ENCODE results near the gene RPUSD4. TPM values are rescaled to one million over a fixed set of nuclear protein-coding genes. Genes with fewer than 3 reads are reported as not detected.

RPUSD4 gene, protein sequence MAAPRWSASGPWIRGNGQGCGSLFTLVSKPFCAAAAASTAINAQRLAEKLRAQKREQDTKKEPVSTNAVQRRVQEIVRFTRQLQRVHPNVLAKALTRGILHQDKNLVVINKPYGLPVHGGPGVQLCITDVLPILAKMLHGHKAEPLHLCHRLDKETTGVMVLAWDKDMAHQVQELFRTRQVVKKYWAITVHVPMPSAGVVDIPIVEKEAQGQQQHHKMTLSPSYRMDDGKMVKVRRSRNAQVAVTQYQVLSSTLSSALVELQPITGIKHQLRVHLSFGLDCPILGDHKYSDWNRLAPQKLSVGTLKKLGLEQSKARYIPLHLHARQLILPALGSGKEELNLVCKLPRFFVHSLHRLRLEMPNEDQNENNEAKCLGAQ
- total RNA-seq, result 14.6 and 15.0 TPM in 2 replicates

DNA sequence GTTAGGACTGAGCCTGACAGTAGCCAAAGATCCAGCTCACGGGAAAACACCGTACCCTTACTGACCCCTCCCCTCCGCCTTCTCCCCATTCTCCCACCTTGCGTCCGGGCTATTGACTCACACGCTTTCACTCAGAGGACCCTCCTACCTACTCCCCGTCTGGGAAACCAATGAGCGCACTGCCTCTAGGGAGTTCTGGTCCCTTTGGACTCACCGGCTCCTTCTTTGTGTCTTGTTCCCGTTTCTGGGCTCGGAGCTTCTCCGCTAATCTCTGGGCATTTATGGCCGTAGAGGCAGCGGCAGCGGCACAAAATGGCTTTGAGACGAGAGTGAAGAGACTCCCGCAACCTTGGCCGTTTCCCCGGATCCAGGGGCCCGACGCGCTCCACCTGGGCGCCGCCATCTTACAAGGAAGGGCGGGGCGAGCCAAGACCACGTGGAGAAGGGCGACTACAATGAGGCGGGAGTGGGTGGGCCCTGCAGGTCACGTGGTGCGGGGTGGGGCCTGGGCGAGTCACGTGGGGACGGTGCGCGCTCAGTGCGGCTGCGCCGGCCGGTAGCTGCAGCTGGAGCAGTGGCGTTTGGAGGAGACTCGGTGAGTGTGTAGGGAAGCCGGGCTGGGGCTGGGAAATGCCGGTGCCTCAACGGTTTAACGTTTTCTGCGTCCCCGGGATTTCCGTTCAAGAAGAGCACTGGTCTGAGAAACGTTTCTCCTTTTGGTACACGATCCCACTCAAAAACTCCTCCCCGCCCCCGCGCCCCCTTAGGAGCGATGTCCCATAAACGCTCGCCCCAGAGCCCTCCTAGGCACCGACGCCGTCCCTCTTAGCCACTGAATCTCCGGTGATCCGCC, at the start of gene RPUSD4, which contains the start of gene FAM118B:
RPUSD4 (minus strand) TSS at position 415 of the 853 bp plus-strand sequence; CDS start at position 403, 12 bp downstream.
FAM118B (plus strand) TSS at position 547 of the 853 bp plus-strand sequence. CDS start 23,220 bp downstream, outside the sequence.

Other genes with a start within 250 kb of the RPUSD4 start
- gene CDON, start 148.8 kb downstream of the RPUSD4 start, total RNA-seq, result 0.67 and 1.7 TPM in 2 replicates
- gene FAM118B, start 132 bp upstream of the RPUSD4 start, total RNA-seq, result 23.8 and 30.2 TPM in 2 replicates
- gene SRPRA, start 57.2 kb upstream of the RPUSD4 start, total RNA-seq, result 107 and 109 TPM in 2 replicates
- gene FOXRED1, start 57.5 kb upstream of the RPUSD4 start, total RNA-seq, result 17.4 and 25.7 TPM in 2 replicates
- 4.6 and 5.2 TPM in 2 replicates for gene TIRAP, start 71.4 kb upstream of the RPUSD4 start, total RNA-seq
- gene DCPS, start 92.4 kb upstream of the RPUSD4 start, total RNA-seq, result 31.0 and 33.1 TPM in 2 replicates
- gene ST3GAL4, start 144.0 kb upstream of the RPUSD4 start, total RNA-seq, result 15.3 and 23.1 TPM in 2 replicates

All from mammary microvascular endothelial cell (primary cell).